Endothelial cell of umbilical vein (primary cell): ENCODE data around the gene HSFX3.

Experiments
- EZH2 ChIP-seq: IDR thresholded peaks from 2 replicates; pipeline ENCODE4 v1.6.1; 2012; ENCODE audit warnings: borderline replicate concordance, low read depth, mild to moderate bottlenecking, moderate library complexity, low read length, inconsistent platforms; ENCODE audit not compliant: severe bottlenecking
- MYC ChIP-seq: IDR thresholded peaks from one replicate; pipeline ENCODE4 v1.6.1; 2011; ENCODE audit warnings: mild to moderate bottlenecking, low read depth, low read length
- POLR2A ChIP-seq: IDR thresholded peaks from 2 replicates; pipeline ENCODE4 v1.6.1; 2012; ENCODE audit warnings: low read depth, mild to moderate bottlenecking, control low read depth, low read length
- POLR2AphosphoS5 ChIP-seq: IDR thresholded peaks from 2 replicates; pipeline ENCODE4 v1.6.1; 2012; ENCODE audit warnings: low read depth, mild to moderate bottlenecking, control low read depth, low read length, moderate library complexity; ENCODE audit not compliant: insufficient read depth
- TF ChIP-seq, protein P1 (sequence below), 2 donors: IDR thresholded peaks; 1 replicate in 1 of 2; 2 replicates in 1 of 2; pipeline ENCODE4 v1.5.1; 2011; ENCODE audit warnings: low read length in 2 of 2, mild to moderate bottlenecking in 2 of 2, moderate library complexity in 2 of 2, control low read depth in 1 of 2, inconsistent platforms in 1 of 2, low read depth in 1 of 2; ENCODE audit not compliant: insufficient read depth in 1 of 2; ENCODE audit errors: extremely low read depth in 1 of 2

DNA sequence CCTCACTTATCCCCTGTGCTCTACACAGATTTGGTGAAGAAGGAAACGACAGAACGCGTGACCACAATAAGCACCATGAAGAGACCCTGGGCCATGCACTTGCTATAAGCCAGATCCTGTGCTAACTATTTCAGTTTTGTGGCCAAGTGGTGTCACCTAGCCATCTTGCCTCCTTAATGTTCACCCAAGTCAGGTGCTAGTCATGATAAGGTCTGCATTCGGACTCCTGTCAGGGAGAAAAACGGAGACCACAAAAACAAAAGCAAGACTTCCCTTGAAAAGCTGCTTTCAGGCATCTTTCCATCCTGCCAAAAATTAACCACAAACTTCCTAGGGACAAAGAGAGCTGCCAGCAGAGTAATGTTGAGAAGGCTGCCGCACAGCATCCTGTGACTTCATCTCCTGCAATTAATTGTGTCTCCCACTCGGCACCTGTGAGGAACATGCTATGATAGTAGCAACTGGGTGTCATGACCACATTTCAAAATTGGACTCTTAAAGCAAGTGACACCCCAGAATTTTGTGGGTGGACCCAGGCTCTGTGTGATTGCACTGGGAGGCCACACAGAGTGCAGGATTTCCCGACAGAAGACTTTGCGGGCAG is 35.8 kb downstream of the HSFX3 start:
- TF ChIP-seq EZH2 (no peak), POLR2AphosphoS5 (no peak), POLR2A (no peak), MYC (no peak)
- TF ChIP-seq, protein P1, sequence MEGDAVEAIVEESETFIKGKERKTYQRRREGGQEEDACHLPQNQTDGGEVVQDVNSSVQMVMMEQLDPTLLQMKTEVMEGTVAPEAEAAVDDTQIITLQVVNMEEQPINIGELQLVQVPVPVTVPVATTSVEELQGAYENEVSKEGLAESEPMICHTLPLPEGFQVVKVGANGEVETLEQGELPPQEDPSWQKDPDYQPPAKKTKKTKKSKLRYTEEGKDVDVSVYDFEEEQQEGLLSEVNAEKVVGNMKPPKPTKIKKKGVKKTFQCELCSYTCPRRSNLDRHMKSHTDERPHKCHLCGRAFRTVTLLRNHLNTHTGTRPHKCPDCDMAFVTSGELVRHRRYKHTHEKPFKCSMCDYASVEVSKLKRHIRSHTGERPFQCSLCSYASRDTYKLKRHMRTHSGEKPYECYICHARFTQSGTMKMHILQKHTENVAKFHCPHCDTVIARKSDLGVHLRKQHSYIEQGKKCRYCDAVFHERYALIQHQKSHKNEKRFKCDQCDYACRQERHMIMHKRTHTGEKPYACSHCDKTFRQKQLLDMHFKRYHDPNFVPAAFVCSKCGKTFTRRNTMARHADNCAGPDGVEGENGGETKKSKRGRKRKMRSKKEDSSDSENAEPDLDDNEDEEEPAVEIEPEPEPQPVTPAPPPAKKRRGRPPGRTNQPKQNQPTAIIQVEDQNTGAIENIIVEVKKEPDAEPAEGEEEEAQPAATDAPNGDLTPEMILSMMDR (IDR thresholded peaks at IDR 0.05; ENCODE audit: extremely low read depth in 1 of 2, insufficient read depth in 1 of 2, low read depth in 1 of 2, low read length in 2 of 2): no peak
